ENCODE data around the gene NPTN. TPM values are rescaled to one million over a fixed set of nuclear protein-coding genes. Genes with fewer than 3 reads are reported as not detected.

NPTN gene
- polyA plus RNA-seq, 3 donors, result 86.5 to 137 (median 88.0) TPM

DNA sequence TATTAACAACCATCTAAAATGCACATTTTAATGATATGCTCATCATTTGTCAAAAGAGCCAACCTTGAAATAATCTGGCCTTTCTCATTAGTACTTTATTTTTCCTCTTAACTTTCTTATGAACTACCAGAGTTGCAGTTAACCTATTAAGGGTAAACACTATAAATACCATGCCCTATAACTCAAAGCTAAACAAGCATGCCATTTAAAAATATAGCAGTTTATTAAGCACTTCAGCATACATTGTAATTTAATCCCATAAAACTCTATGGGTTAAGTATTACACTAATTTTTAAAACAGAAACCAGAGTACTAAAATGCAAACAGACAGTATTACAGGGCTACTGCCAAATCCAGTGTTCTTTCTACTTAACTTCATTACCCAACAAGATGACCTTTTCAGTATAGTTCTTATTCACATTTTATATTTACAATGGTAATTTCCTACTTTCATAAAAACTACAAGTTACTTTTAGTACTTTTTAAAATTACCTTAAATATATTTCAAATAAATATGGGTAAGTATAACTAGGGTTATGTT, 11.8 kb downstream of the NPTN start:
- Histone ChIP-seq H3K9me3 (replicated peaks in 1 of 2; ENCODE audit: control insufficient read depth in 1 of 2, insufficient read depth in 1 of 2, low read length in 2 of 2) (no peaks in the 10 kb centered on the region), H3K27me3 (ENCODE audit: control insufficient read depth in 2 of 2, insufficient read depth in 2 of 2, low read length in 2 of 2) (no peaks in the 10 kb centered on the region), H3K4me1 (ENCODE audit: control insufficient read depth in 1 of 2, insufficient read depth in 2 of 2, low read length in 2 of 2) (peaks cover 0 to 6% of the 10 kb centered on the region in 2 donors), H2AFZ (ENCODE audit: insufficient read depth, low read depth, low read length, poor library complexity, severe bottlenecking) (no peak overlapping the region), H3K79me2 (ENCODE audit: insufficient read depth, low read length) (peaks cover 100% of the 10 kb centered on the region), H4K20me1 (ENCODE audit: insufficient read depth, low read length) (peaks cover 100% of the 10 kb centered on the region), H3K27ac (ENCODE audit: low read depth in 1 of 2, low read length in 2 of 2) (no peak overlapping the region), H3K4me2 (replicated peaks; ENCODE audit: extremely low read depth, low read length, poor library complexity, severe bottlenecking) (no peak overlapping the region), H3K36me3 (replicated peaks in 1 of 2; ENCODE audit: control insufficient read depth in 1 of 2, insufficient read depth in 2 of 2, low read length in 2 of 2) (peaks cover 0 to 5% of the 10 kb centered on the region in 2 donors), H3K4me3 (replicated peaks in 1 of 3; ENCODE audit: low read depth in 2 of 3, low read length in 3 of 3) (no peak overlapping the region), H3K9ac (ENCODE audit: insufficient read depth, low read length, poor library complexity, severe bottlenecking) (no peak overlapping the region)
- Mint-ChIP-seq H3K4me1 (peaks cover 29% of the 10 kb centered on the region), H3K36me3 (peaks cover 4 to 9% of the 10 kb centered on the region in 2 donors), H3K4me3 (no peak overlapping the region), H3K27me3 (ENCODE audit: low read depth in 3 of 3) (no peaks in the 10 kb centered on the region), H3K9me3 (no peaks in the 10 kb centered on the region), H3K27ac (no peak overlapping the region)
- TF ChIP-seq, protein P1, sequence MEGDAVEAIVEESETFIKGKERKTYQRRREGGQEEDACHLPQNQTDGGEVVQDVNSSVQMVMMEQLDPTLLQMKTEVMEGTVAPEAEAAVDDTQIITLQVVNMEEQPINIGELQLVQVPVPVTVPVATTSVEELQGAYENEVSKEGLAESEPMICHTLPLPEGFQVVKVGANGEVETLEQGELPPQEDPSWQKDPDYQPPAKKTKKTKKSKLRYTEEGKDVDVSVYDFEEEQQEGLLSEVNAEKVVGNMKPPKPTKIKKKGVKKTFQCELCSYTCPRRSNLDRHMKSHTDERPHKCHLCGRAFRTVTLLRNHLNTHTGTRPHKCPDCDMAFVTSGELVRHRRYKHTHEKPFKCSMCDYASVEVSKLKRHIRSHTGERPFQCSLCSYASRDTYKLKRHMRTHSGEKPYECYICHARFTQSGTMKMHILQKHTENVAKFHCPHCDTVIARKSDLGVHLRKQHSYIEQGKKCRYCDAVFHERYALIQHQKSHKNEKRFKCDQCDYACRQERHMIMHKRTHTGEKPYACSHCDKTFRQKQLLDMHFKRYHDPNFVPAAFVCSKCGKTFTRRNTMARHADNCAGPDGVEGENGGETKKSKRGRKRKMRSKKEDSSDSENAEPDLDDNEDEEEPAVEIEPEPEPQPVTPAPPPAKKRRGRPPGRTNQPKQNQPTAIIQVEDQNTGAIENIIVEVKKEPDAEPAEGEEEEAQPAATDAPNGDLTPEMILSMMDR (IDR thresholded peaks at IDR 0.05), result no peak
- DNase-seq, result no peak
- intact Hi-C loops (cut with micrococcal nuclease), result no loop called here

DNA sequence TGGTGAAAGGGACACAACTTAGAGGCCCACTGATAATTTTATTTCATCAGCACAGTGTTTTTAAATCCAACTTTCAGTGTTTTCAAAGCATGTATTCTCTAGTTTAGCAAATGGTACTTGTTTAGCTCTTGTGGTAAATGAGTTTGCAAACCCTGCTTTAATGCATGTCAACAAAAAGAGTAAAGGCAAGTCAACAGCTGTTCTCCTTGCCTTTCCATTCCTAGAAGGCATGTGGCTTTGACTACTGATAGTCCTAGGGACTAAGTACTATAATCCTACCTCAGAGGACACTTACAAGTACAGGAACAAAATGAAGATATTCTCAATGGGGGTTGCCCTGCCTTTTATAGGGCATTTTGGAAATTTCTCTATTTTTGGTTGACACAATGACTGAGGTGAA, 13.1 kb downstream of the NPTN start:
- peaks cover 100% of the 10 kb centered on the region for H4K20me1 ChIP-seq (ENCODE audit: insufficient read depth, low read length)
- Mint-ChIP-seq H3K4me1 (peaks cover 28% of the 10 kb centered on the region), H3K36me3 (peaks cover 4 to 9% of the 10 kb centered on the region in 2 donors), H3K9me3 (no peaks in the 10 kb centered on the region), H3K27ac (no peak overlapping the region), H3K4me3 (no peak overlapping the region), H3K27me3 (ENCODE audit: low read depth in 3 of 3) (no peaks in the 10 kb centered on the region)
- DNase-seq, result no peak
- intact Hi-C loops (cut with micrococcal nuclease), result no loop called here
- no peaks in the 10 kb centered on the region for H3K9me3 ChIP-seq (replicated peaks in 1 of 2; ENCODE audit: control insufficient read depth in 1 of 2, insufficient read depth in 1 of 2, low read length in 2 of 2)
- H3K9ac ChIP-seq (ENCODE audit: insufficient read depth, low read length, poor library complexity, severe bottlenecking), result no peak overlapping the region
- peaks cover 100% of the 10 kb centered on the region for H3K79me2 ChIP-seq (ENCODE audit: insufficient read depth, low read length)
- peaks cover 0 to 5% of the 10 kb centered on the region in 2 donors for H3K36me3 ChIP-seq (replicated peaks in 1 of 2; ENCODE audit: control insufficient read depth in 1 of 2, insufficient read depth in 2 of 2, low read length in 2 of 2)
- no peak overlapping the region for H3K4me2 ChIP-seq (replicated peaks; ENCODE audit: extremely low read depth, low read length, poor library complexity, severe bottlenecking)
- H2AFZ ChIP-seq (ENCODE audit: insufficient read depth, low read depth, low read length, poor library complexity, severe bottlenecking), result no peak overlapping the region
- TF ChIP-seq, protein P1 (IDR thresholded peaks at IDR 0.05), result no peak
- no peaks in the 10 kb centered on the region for H3K27me3 ChIP-seq (ENCODE audit: control insufficient read depth in 2 of 2, insufficient read depth in 2 of 2, low read length in 2 of 2)
- H3K27ac ChIP-seq (ENCODE audit: low read depth in 1 of 2, low read length in 2 of 2), result no peak overlapping the region
- peaks cover 0 to 6% of the 10 kb centered on the region in 2 donors for H3K4me1 ChIP-seq (ENCODE audit: control insufficient read depth in 1 of 2, insufficient read depth in 2 of 2, low read length in 2 of 2)
- H3K4me3 ChIP-seq (replicated peaks in 1 of 3; ENCODE audit: low read depth in 2 of 3, low read length in 3 of 3), result no peak overlapping the region

Data from CD14-positive monocyte (primary cell).